Smooth muscle cell (in vitro differentiated cells): ENCODE measurements around the gene CRYBA4. TPM values are rescaled to one million over a fixed set of nuclear protein-coding genes. Genes with fewer than 3 reads are reported as not detected.

Experiments
- DNase-seq: peaks from one replicate; lab custom pipeline; 2025; ENCODE audit not compliant: unreplicated experiment; lab: John Stamatoyannopoulos, UW
- H2AFZ ChIP-seq: fragments of 200-600 bp; sonication (generic); 2 replicates; pipeline ENCODE4 v1.6.0; 2016; ENCODE audit warnings: antibody characterized with exemption, low read depth, mild to moderate bottlenecking
- H3F3A ChIP-seq: fragments of 200-600 bp; sonication (generic); 2 replicates; pipeline ENCODE4 v1.6.0; 2017; ENCODE audit warnings: antibody characterized with exemption, low read depth
- H3K27ac ChIP-seq: fragments of 200-600 bp; sonication (generic); 2 replicates; pipeline ENCODE4 v1.5.1; 2016; ENCODE audit warnings: low read depth, mild to moderate bottlenecking
- H3K27me3 ChIP-seq: fragments of 200-600 bp; sonication (generic); 2 replicates; pipeline ENCODE4 v1.6.1; 2016; ENCODE audit warnings: low read depth, mild to moderate bottlenecking
- H3K36me3 ChIP-seq: fragments of 200-600 bp; sonication (generic); 2 replicates; pipeline ENCODE4 v1.5.1; 2016; ENCODE audit warnings: low read depth
- H3K4me1 ChIP-seq: fragments of 200-600 bp; sonication (generic); 2 replicates; pipeline ENCODE4 v1.5.1; 2016; ENCODE audit warnings: low read depth
- H3K4me2 ChIP-seq: fragments of 200-600 bp; sonication (generic); 2 replicates; pipeline ENCODE4 v1.6.0; 2016; ENCODE audit warnings: mild to moderate bottlenecking
- H3K4me3 ChIP-seq: fragments of 200-600 bp; sonication (generic); 2 replicates; pipeline ENCODE4 v1.5.1; 2016; ENCODE audit warnings: mild to moderate bottlenecking
- H3K79me2 ChIP-seq: fragments of 200-600 bp; sonication (generic); 2 replicates; pipeline ENCODE4 v1.6.0; 2016; ENCODE audit warnings: low read depth, mild to moderate bottlenecking
- H3K9ac ChIP-seq: fragments of 200-600 bp; sonication (generic); 2 replicates; pipeline ENCODE4 v1.6.0; 2016; ENCODE audit warnings: low read depth
- H3K9me3 ChIP-seq: fragments of 200-600 bp; sonication (generic); replicated peaks from 2 replicates; pipeline ENCODE4 v1.5.1; 2016; ENCODE audit warnings: low read depth
- H4K20me1 ChIP-seq: fragments of 200-600 bp; sonication (generic); 2 replicates; pipeline ENCODE4 v1.6.0; 2016; ENCODE audit warnings: low read depth
- CTCF ChIP-seq: fragments of 200-600 bp; sonication (generic); IDR thresholded peaks from 2 replicates; pipeline ENCODE4 v1.5.1; 2017; ENCODE audit warnings: borderline replicate concordance, mild to moderate bottlenecking, antibody characterized with exemption; ENCODE audit not compliant: insufficient read depth, poor library complexity, severe bottlenecking
- WGBS: methylation state at CpG from one replicate; pipeline ENCODE4 v1.1.7; 2016; ENCODE audit warnings: low lambda C conversion rate; 5-methylcytosine and 5-hydroxymethylcytosine counted together
- polyA plus RNA-seq: library from polyadenylated mRNA; unstranded; fragments of >200 nt; fragmentation: Nextera tagmentation; extraction: Ambion mirVana; gene quantifications from 2 replicates; pipeline ENCODE4 v1.2.1, GENCODE V29; 2016
- total RNA-seq: library from RNA; depleted of rRNA; stranded (reverse); fragments of >200 nt; gene quantifications from 2 replicates; pipeline ENCODE4 v1.2.3, GENCODE V29; 2014

CRYBA4 gene
- total and polyA plus RNA-seq, 2 experiments from 2014 or later, result 1.8 to 4.9 TPM

GRCh38 chr22:26646158-26646557, 24.4 kb downstream of the CRYBA4 start:
- Histone ChIP-seq H3K27ac (no peak overlapping the region), H3K27me3 (peaks cover 12% of the 10 kb centered on the region), H3K4me3 (no peak overlapping the region), H3K36me3 (no peaks in the 10 kb centered on the region), H3K4me2 (peak overlapping the region; percentile 89), H3K9ac (no peak overlapping the region), H3K9me3 (no peaks in the 10 kb centered on the region), H3F3A (peaks cover 8% of the 10 kb centered on the region), H3K79me2 (no peaks in the 10 kb centered on the region), H2AFZ (no peak overlapping the region), H4K20me1 (no peaks in the 10 kb centered on the region), H3K4me1 (peaks cover 58% of the 10 kb centered on the region)
- no peak for TF ChIP-seq CTCF
- DNase-seq, result no peak
- WGBS, result 28% methylated on average over 5 of the region's 5 CpGs

GRCh38 chr22:26648011-26648497, 26.3 kb downstream of the CRYBA4 start:
- no peak for TF ChIP-seq CTCF
- DNase-seq, result no peak
- Histone ChIP-seq H3K79me2 (no peaks in the 10 kb centered on the region), H3F3A (peaks cover 8% of the 10 kb centered on the region), H3K27me3 (peaks cover 23% of the 10 kb centered on the region), H3K4me1 (peaks cover 47% of the 10 kb centered on the region), H3K27ac (no peak overlapping the region), H3K9ac (no peak overlapping the region), H2AFZ (no peak overlapping the region), H3K4me2 (no peak overlapping the region), H3K9me3 (no peaks in the 10 kb centered on the region), H3K36me3 (no peaks in the 10 kb centered on the region), H4K20me1 (no peaks in the 10 kb centered on the region), H3K4me3 (no peak overlapping the region)
- 36% methylated on average over 17 of the region's 17 CpGs for WGBS

- H3K27me3 ChIP-seq, result peaks cover 23% of the 10 kb centered on the region
- 76% methylated on average over 6 of the region's 6 CpGs for WGBS
- no peak overlapping the region for H3K9ac ChIP-seq
- peaks cover 47% of the 10 kb centered on the region for H3K4me1 ChIP-seq
- no peaks in the 10 kb centered on the region for H4K20me1 ChIP-seq
- no peak overlapping the region for H3K27ac ChIP-seq
- no peak overlapping the region for H3K4me3 ChIP-seq
- no peaks in the 10 kb centered on the region for H3K9me3 ChIP-seq
- no peaks in the 10 kb centered on the region for H3K79me2 ChIP-seq
- peaks cover 8% of the 10 kb centered on the region for H3F3A ChIP-seq
- TF ChIP-seq CTCF, result no peak
- H3K36me3 ChIP-seq, result no peaks in the 10 kb centered on the region
- no peak overlapping the region for H3K4me2 ChIP-seq
- DNase-seq, result no peak
- H2AFZ ChIP-seq, result no peak overlapping the region
Measured at GRCh38 chr22:26648528-26649388, 27.0 kb downstream of the CRYBA4 start.
